NCI-H1092 treated with DMSO at 0.1 percent for 48 hours (cell line): ENCODE data around the gene FXR2.

Experiments
- DNase-seq: peaks from one replicate; lab custom pipeline; 2025; lab: John Stamatoyannopoulos, UW

Gene FXR2

GRCh38 chr17:7572588-7573323 is 41.9 kb downstream of the FXR2 start:
- DNase-seq = peak; percentile 96

- DNase-seq = no peak
These were observed 42.4 kb downstream of the FXR2 start for GRCh38 chr17:7572338-7572587.

GRCh38 chr17:7570351-7570750 is 44.3 kb downstream of the FXR2 start:
- DNase-seq = no peak

- DNase-seq = no peak
These were observed 45.1 kb downstream of the FXR2 start for GRCh38 chr17:7569571-7569970.

GRCh38 chr17:7563115-7563869 is 51.4 kb downstream of the FXR2 start:
- DNase-seq = no peak

- DNase-seq = no peak
These were observed 52.5 kb downstream of the FXR2 start for GRCh38 chr17:7562208-7562605.

GRCh38 chr17:7561589-7562207 is 53.0 kb downstream of the FXR2 start, which contains the start of gene SENP3:
Gene SENP3 (plus strand): TSS chr17:7561919. CDS start chr17:7563077, 1,158 bp downstream.
- DNase-seq = peak; percentile 79

- DNase-seq = peak; percentile 79
These were observed 53.6 kb downstream of the FXR2 start for GRCh38 chr17:7561028-7561575.

GRCh38 chr17:7560172-7561027 is 54.3 kb downstream of the FXR2 start:
- DNase-seq = no peak

GRCh38 chr17:7559320-7560171 is 55.2 kb downstream of the FXR2 start:
- no peak for DNase-seq

GRCh38 chr17:7558544-7559319 is 56.0 kb downstream of the FXR2 start, which contains the start of gene TNFSF13:
Gene TNFSF13 (plus strand): TSS chr17:7558750. CDS start chr17:7559040, 290 bp downstream.
- DNase-seq = no peak

GRCh38 chr17:7557775-7558543 is 56.7 kb downstream of the FXR2 start:
- peak; percentile 66 for DNase-seq

- no peak for DNase-seq
These were observed 57.4 kb downstream of the FXR2 start for GRCh38 chr17:7557147-7557764.

- DNase-seq = no peak
These were observed 58.1 kb downstream of the FXR2 start for GRCh38 chr17:7556627-7557026.

GRCh38 chr17:7555320-7555948 is 59.3 kb downstream of the FXR2 start:
- DNase-seq = no peak

- no peak for DNase-seq
These were observed 61.3 kb downstream of the FXR2 start for GRCh38 chr17:7553356-7553755.

GRCh38 chr17:7552621-7553051 is 62.1 kb downstream of the FXR2 start:
- no peak for DNase-seq

GRCh38 chr17:7551396-7551795 is 63.3 kb downstream of the FXR2 start:
- no peak for DNase-seq
